NT2/D1 (cell line): ENCODE results near the gene DIDO1.

ENCODE experiments used
- SUZ12 ChIP-seq: IDR thresholded peaks from 2 replicates; pipeline ENCODE4 v1.6.1; 2011; ENCODE audit not compliant: insufficient read length, insufficient read depth; ENCODE audit errors: extremely low read depth
- YY1 ChIP-seq: IDR thresholded peaks from 2 replicates; pipeline ENCODE4 v1.6.1; 2011; ENCODE audit not compliant: insufficient read length, insufficient read depth
- ZNF274 ChIP-seq: IDR thresholded peaks from 2 replicates; pipeline ENCODE4 v1.6.1; 2011; ENCODE audit warnings: mild to moderate bottlenecking, low read depth, low read length

DNA sequence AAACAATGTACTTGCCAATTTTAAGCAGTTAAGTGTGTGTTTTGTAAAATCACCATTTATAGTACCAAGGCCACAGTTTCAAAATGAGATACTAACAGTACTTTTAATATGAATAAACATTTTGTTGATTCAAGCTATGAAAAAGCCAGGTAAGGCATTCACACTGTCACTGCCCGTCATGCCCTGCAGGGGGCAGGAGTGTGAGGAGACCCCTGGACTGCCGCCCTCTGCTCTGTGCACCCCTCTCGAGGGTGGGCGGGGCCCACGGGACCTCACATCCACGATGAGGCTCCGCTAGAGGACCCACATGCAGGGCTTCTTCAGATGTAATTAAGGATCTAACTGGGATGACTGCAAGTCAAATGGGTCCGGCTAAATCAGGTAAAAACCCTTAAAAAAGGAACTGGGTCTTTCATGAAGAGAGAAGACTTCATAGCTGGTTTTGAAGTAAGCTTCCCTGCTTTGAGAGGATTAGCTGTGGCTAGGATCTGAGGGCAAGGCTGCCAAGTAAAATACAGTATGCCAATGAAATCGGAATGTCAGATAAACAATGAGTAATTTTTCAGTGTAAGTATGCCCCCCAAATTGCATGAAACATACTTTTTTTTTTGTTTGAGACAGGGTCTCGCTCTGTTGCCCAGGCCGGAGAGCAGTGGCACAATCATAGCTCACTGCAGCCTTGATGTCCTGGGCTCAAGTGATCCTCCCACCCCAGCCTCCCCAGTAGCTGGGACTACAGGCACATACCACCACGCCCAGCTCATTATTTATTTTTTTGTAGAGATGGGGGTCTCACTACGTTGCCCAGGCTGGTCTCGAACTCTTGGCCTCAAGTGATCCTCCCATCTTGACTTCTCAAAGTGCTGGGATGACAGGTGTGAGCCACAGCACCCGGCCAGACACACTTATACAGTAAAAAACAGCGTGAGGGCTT lies 18.7 kb downstream of the DIDO1 start:
- TF ChIP-seq SUZ12, result no peak
- no peak for TF ChIP-seq YY1
- TF ChIP-seq ZNF274, result no peak
